GM23338 (cell line): ENCODE data around the gene WDR93. TPM values are rescaled to one million over a fixed set of nuclear protein-coding genes. Genes with fewer than 3 reads are reported as not detected.

Source experiments
- ATAC-seq: fragments of 200-7000 bp; cut with Tn5 transposase; 3 replicates; pipeline ENCODE4 v1.9.1; 2020
- DNase-seq: peaks from one replicate; pipeline ENCODE4 v3.0.0-alpha.2; 2015; ENCODE audit warnings: low spot score
- H2AFZ ChIP-seq: fragments of 200-600 bp; sonication (generic); 2 replicates; pipeline ENCODE4 v1.8.0; 2016; ENCODE audit warnings: antibody characterized with exemption, mild to moderate bottlenecking, moderate library complexity
- H3F3A ChIP-seq: fragments of 200-600 bp; sonication (generic); replicated peaks from 2 replicates; pipeline ENCODE4 v1.8.0; 2017; ENCODE audit warnings: antibody characterized with exemption, mixed run types, low read depth
- H3K27ac ChIP-seq: fragments of 200-600 bp; sonication (generic); 2 replicates; pipeline ENCODE4 v1.6.1; 2016; ENCODE audit warnings: low read depth
- H3K27me3 ChIP-seq: fragments of 200-600 bp; sonication (generic); 2 replicates; pipeline ENCODE4 v1.8.0; 2016; ENCODE audit warnings: mild to moderate bottlenecking, mixed run types, moderate library complexity; ENCODE audit not compliant: insufficient read depth
- H3K36me3 ChIP-seq: fragments of 200-600 bp; sonication (generic); 2 replicates; pipeline ENCODE4 v1.8.0; 2016; ENCODE audit warnings: mild to moderate bottlenecking; ENCODE audit not compliant: insufficient read depth
- H3K4me1 ChIP-seq: fragments of 200-600 bp; sonication (generic); 2 replicates; pipeline ENCODE4 v1.8.0; 2016; ENCODE audit warnings: mild to moderate bottlenecking, moderate library complexity; ENCODE audit not compliant: insufficient read depth
- H3K4me2 ChIP-seq: fragments of 200-600 bp; sonication (generic); 2 replicates; pipeline ENCODE4 v1.7.1; 2017; ENCODE audit warnings: mixed run types
- H3K4me3 ChIP-seq: fragments of 200-600 bp; sonication (generic); 2 replicates; pipeline ENCODE4 v1.6.1; 2016; ENCODE audit warnings: mixed run types
- H3K79me2 ChIP-seq: fragments of 200-600 bp; sonication (generic); replicated peaks from 2 replicates; pipeline ENCODE4 v1.8.0; 2017; ENCODE audit warnings: mild to moderate bottlenecking; ENCODE audit not compliant: insufficient read depth
- H3K9me2 ChIP-seq: fragments of 200-600 bp; sonication (generic); 2 replicates; pipeline ENCODE4 v1.8.0; 2017; ENCODE audit not compliant: insufficient read depth
- H4K20me1 ChIP-seq: fragments of 200-600 bp; sonication (generic); replicated peaks from 2 replicates; pipeline ENCODE4 v1.8.0; 2017; ENCODE audit warnings: mild to moderate bottlenecking; ENCODE audit not compliant: insufficient read depth
- H3K27ac Mint-ChIP-seq: 2 replicates; pipeline ENCODE4 v1.8.0; 2020; ENCODE audit warnings: inconsistent platforms, mild to moderate bottlenecking, moderate library complexity, mixed read lengths
- H3K27me3 Mint-ChIP-seq: 3 replicates; pipeline ENCODE4 v1.8.0; 2022; ENCODE audit warnings: low read depth, mild to moderate bottlenecking, moderate library complexity, mixed read lengths, inconsistent platforms; ENCODE audit not compliant: insufficient read depth, poor library complexity
- H3K36me3 Mint-ChIP-seq: 3 replicates; pipeline ENCODE4 v1.8.0; 2021; ENCODE audit warnings: low read depth, mild to moderate bottlenecking, inconsistent platforms, moderate library complexity, mixed read lengths
- H3K4me1 Mint-ChIP-seq: 3 replicates; pipeline ENCODE4 v1.8.0; 2020; ENCODE audit warnings: mild to moderate bottlenecking, inconsistent platforms, mixed read lengths
- H3K4me3 Mint-ChIP-seq: 3 replicates; pipeline ENCODE4 v1.8.0; 2021; ENCODE audit warnings: moderate library complexity, mild to moderate bottlenecking, inconsistent platforms, mixed read lengths
- H3K9me3 Mint-ChIP-seq: 3 replicates; pipeline ENCODE4 v1.8.0; 2020; ENCODE audit warnings: moderate library complexity, mild to moderate bottlenecking, inconsistent platforms, mixed read lengths
- CTCF ChIP-seq, 2 experiments: fragments of 200-600 bp in 1 of 2; sonication (generic) in 1 of 2; conservative IDR thresholded peaks; 2 replicates each; pipeline versions ENCODE4 v1.5.1 to v1.6.1; 2016 to 2017; ENCODE audit warnings: antibody characterized with exemption in 2 of 2, low read depth in 2 of 2, mild to moderate bottlenecking in 2 of 2, moderate library complexity in 1 of 2
- REST ChIP-seq: IDR thresholded peaks from one replicate; pipeline ENCODE4 v1.6.1; 2018; ENCODE audit warnings: antibody characterized with exemption; ENCODE audit not compliant: unreplicated experiment
- STAT1 ChIP-seq: IDR thresholded peaks from one replicate; pipeline ENCODE4 v1.6.1; 2016; ENCODE audit warnings: antibody characterized with exemption; ENCODE audit not compliant: unreplicated experiment
- ZNF462 ChIP-seq: fragments of 250-450 bp; sonication (Bioruptor Pico); IDR thresholded peaks from 2 replicates; pipeline ENCODE4 v1.5.0; 2020; ENCODE audit warnings: mild to moderate bottlenecking, moderate library complexity
- polyA plus RNA-seq: library from polyadenylated mRNA; unstranded; fragments of >200 nt; fragmentation: Nextera tagmentation; extraction: Ambion mirVana; gene quantifications from 2 replicates; pipeline ENCODE4 v1.2.1, GENCODE V29; 2016
- total RNA-seq: library from RNA; depleted of rRNA; stranded (reverse); fragments of >200 nt; shearing (Covaris generic); gene quantifications from 2 replicates; pipeline ENCODE4 v1.2.3, GENCODE V29; 2014

WDR93 gene
- total and polyA plus RNA-seq, 2 experiments from 2014 or later = 0.14 TPM; not detected in 1

- TF ChIP-seq CTCF (conservative IDR thresholded peaks at IDR 0.05; ENCODE audit: low read depth in 2 of 2) (peak in 1 of 2 experiments; percentile 35; a peak in 1 of 4 replicates), STAT1 (no peak)
- Histone ChIP-seq H3K27ac (no peak overlapping the region), H3K79me2 (no peaks in the 10 kb centered on the region), H3K27me3 (peaks cover 30% of the 10 kb centered on the region), H3K4me3 (no peak overlapping the region), H3F3A (no peaks in the 10 kb centered on the region), H3K4me1 (peaks cover 3% of the 10 kb centered on the region; the same call in 1 of the 2 replicates), H4K20me1 (no peaks in the 10 kb centered on the region), H3K9me2 (no peaks in the 10 kb centered on the region), H3K4me2 (no peak overlapping the region), H3K36me3 (no peaks in the 10 kb centered on the region), H2AFZ (no peak overlapping the region)
- no peaks in the 10 kb centered on the region; the same call in 2 of the 3 replicates for H3K4me1 Mint-ChIP-seq
- peaks cover 21% of the 10 kb centered on the region for H3K27me3 Mint-ChIP-seq
- H3K9me3 Mint-ChIP-seq = no peaks in the 10 kb centered on the region
- ATAC-seq (no peak), DNase-seq (peak; percentile 52)
- no peak overlapping the region for H3K4me3 Mint-ChIP-seq
- H3K36me3 Mint-ChIP-seq = no peaks in the 10 kb centered on the region
- no peak overlapping the region for H3K27ac Mint-ChIP-seq
Measured at GRCh38 chr15:89772932-89773583, 82.4 kb downstream of the WDR93 start.

DNA sequence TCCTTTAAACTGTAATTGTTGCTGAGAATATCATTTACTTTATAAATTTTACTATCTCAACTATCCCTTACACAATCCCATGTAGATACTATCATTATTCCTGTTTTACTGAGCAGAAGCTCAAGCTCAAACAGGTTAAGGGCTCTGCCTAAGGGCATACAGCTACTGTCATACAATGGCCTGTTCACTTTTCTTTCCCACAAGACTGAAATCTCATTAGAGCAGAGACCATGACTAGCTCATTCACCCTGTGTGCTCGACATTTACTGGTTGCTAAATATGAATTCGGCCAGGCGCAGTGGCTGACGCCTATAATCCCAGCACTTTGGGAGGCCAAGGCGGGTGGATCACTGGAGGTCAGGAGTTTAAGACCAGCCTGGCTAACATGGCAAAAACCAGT lies 83.9 kb downstream of the WDR93 start:
- Histone ChIP-seq H3K9me2 (no peaks in the 10 kb centered on the region), H2AFZ (no peak overlapping the region), H4K20me1 (no peaks in the 10 kb centered on the region), H3K27me3 (peaks cover 40% of the 10 kb centered on the region), H3F3A (no peaks in the 10 kb centered on the region), H3K79me2 (no peaks in the 10 kb centered on the region), H3K4me2 (no peak overlapping the region), H3K4me1 (peaks cover 3% of the 10 kb centered on the region; the same call in 1 of the 2 replicates), H3K36me3 (no peaks in the 10 kb centered on the region), H3K27ac (no peak overlapping the region), H3K4me3 (no peak overlapping the region)
- peaks cover 22% of the 10 kb centered on the region for H3K27me3 Mint-ChIP-seq
- H3K36me3 Mint-ChIP-seq = no peaks in the 10 kb centered on the region
- no peaks in the 10 kb centered on the region for H3K4me1 Mint-ChIP-seq
- DNase-seq (no peak), ATAC-seq (no peak)
- no peak overlapping the region for H3K27ac Mint-ChIP-seq
- no peaks in the 10 kb centered on the region for H3K9me3 Mint-ChIP-seq
- no peak overlapping the region for H3K4me3 Mint-ChIP-seq
- TF ChIP-seq REST = no peak
- no peak for TF ChIP-seq CTCF (conservative IDR thresholded peaks at IDR 0.05; ENCODE audit: low read depth in 2 of 2)
- no peak for TF ChIP-seq ZNF462 (CRISPR knock-in tag)
